ENCODE data around the gene KCNT2.

DNA sequence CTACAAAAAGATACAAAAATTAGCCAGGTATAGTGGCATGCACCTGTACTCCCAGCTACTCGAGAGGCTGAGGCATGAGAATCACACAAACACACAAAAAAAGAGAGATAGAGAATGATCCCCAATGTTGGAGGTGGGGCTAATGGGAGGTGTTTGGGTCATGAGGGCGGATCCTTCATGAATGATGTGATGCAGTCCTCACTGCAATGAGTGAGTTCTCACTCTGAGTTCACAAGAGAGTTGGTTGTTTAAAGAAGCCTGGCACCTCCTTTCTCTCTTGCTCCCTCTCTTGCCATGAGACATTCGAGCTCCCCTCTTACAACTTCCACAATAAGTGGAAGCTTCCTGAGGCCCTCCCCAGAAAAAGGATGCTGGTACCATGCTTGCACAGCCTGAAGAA, 17.3 kb downstream of the KCNT2 start:
- TF ChIP-seq, protein P1, sequence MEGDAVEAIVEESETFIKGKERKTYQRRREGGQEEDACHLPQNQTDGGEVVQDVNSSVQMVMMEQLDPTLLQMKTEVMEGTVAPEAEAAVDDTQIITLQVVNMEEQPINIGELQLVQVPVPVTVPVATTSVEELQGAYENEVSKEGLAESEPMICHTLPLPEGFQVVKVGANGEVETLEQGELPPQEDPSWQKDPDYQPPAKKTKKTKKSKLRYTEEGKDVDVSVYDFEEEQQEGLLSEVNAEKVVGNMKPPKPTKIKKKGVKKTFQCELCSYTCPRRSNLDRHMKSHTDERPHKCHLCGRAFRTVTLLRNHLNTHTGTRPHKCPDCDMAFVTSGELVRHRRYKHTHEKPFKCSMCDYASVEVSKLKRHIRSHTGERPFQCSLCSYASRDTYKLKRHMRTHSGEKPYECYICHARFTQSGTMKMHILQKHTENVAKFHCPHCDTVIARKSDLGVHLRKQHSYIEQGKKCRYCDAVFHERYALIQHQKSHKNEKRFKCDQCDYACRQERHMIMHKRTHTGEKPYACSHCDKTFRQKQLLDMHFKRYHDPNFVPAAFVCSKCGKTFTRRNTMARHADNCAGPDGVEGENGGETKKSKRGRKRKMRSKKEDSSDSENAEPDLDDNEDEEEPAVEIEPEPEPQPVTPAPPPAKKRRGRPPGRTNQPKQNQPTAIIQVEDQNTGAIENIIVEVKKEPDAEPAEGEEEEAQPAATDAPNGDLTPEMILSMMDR (IDR thresholded peaks at IDR 0.05) = no peak
- TF ChIP-seq POLR2AphosphoS5 (IDR thresholded peaks at IDR 0.05) (no peak), POLR2A (IDR thresholded peaks at IDR 0.05) (no peak)
